Right kidney (tissue), 9 donors: ENCODE results near the gene STK38.
"Not testable (repeated sequence)": the region's sequence is repeated elsewhere in the genome, so short reads cannot be mapped to it uniquely, and the experiment has no call there.

ENCODE experiments used
- DNase-seq: peaks from one replicate; pipeline ENCODE4 v3.0.0-alpha.2; 2016
- long read RNA-seq, 8 donors: transcript quantifications; one replicate each; lab custom pipeline, GENCODE V29; 2026

The STK38 gene
- long read RNA-seq, donor 1, partial matches to known transcripts = 0 of 2 reads
- long read RNA-seq, donor 1, other reads (novel, unspliced or antisense) = 0 of 2 reads
- long read RNA-seq, donor 2 = 0 reads
- long read RNA-seq, donor 3, partial matches to known transcripts = 0 of 2 reads
- long read RNA-seq, donor 3, other reads (novel, unspliced or antisense) = 0 of 2 reads
- long read RNA-seq, donor 4, partial matches to known transcripts = 0 of 4 reads
- long read RNA-seq, donor 4, other reads (novel, unspliced or antisense) = 0 of 4 reads
- long read RNA-seq, donor 5, partial matches to known transcripts = 15 of 22 reads
- long read RNA-seq, donor 5, other reads (novel, unspliced or antisense) = 5 of 22 reads
- long read RNA-seq, donor 6, partial matches to known transcripts = 0 of 3 reads
- long read RNA-seq, donor 6, other reads (novel, unspliced or antisense) = 0 of 3 reads
- long read RNA-seq, donor 7, partial matches to known transcripts = 5 of 6 reads
- long read RNA-seq, donor 7, other reads (novel, unspliced or antisense) = 0 of 6 reads
- long read RNA-seq, donor 8, partial matches to known transcripts = 0 of 7 reads
- long read RNA-seq, donor 8, other reads (novel, unspliced or antisense) = 6 of 7 reads

DNA sequence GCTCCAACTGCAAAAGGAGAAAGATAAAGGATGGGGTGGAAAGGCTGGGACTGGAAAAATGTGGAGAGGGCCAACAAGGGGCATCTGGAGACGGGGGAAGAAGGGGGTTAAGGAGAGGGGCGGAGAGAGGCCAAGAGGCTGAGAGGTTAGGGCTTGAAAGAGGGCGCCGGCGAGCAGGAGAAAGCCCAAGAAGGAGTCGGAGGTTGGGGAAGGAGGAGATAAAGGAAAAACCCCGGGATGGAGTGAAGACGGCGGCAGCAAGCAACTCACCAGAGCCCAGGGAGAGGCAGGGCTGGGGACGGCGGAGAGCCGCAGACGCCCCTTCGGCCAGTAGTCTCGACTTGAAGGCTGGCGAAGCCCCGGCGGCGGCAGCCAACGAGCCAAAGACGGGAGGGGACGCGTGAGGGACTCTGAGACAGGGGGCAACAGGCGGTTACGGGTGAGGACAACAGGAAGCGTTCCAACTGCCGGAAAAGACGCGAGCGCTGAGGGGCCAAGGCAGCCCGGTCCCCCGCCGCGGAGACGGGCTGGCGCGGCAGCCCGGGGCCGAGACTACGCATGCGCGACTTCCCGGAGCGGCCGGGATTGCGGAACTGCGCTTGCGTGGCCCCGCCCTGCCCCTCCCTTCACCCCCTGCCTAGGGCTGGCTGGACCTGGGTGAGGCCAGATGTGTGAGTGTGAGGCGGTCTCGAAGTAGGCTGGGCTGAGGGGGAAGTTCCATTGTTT lies at the start of gene STK38:
TSS of gene STK38 (minus strand) at position 560 of the 726 bp plus-strand sequence. CDS start 7,277 bp downstream, outside the sequence.
- DNase-seq = peak; percentile 95

DNA sequence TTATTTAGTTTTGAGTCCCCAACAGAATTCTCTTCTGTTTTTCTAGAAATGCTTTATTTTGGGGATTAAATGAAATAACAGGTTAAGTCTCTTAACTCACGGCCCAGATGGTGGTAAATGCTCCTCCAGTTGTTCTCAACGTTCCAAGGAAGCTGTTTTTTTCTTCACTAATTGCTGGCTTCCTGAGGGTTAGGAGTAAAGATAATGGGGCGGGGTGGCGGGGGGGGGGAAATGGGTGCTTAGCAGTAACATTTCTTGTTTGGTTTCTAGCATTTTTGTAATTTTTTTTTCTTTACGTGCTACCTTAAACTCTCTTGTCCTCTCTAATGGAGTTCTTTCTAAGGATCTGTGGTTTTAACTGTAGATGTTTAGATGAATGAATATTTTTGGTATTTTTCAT lies 49.1 kb upstream of the STK38 start:
- no peak for DNase-seq

DNA sequence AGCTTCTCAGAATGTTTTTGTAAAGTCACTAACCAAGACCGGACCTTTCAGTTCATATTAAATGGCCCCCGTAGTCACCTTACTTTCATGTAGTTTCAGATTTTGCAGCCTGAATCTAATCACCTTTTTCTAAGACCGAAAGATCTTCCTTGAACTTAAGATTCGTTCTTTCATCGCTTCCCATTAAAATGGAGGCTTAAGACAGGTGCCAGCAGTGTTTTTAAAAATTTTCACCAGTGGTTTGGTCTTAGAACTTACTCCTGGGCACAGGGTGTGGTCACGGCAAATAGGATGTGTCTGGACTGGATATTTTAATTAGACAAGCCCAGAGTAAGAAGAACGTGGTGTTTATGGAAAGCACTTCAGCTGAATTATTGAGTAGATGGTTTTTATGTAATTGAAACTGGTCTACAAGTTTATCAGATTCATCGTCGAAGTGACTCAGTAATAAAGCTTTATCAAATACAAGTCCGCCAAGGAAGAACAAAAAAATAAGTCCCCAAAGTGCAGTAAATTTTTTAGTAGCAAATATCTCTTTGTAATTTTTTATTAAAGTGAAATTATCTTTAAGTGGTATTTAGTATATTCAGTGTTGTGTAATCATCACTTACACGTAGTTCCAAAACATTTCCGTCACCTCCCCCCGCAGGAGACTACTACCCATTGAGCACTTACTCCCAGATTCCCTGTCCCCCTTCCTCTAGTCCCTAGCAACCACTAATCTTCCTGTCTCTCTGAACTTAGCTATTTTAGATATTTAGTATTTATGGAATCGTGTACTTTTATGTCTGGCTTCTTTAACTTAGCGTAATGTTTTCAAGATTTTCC lies 47.8 kb upstream of the STK38 start:
- peak; percentile 52 for DNase-seq

DNA sequence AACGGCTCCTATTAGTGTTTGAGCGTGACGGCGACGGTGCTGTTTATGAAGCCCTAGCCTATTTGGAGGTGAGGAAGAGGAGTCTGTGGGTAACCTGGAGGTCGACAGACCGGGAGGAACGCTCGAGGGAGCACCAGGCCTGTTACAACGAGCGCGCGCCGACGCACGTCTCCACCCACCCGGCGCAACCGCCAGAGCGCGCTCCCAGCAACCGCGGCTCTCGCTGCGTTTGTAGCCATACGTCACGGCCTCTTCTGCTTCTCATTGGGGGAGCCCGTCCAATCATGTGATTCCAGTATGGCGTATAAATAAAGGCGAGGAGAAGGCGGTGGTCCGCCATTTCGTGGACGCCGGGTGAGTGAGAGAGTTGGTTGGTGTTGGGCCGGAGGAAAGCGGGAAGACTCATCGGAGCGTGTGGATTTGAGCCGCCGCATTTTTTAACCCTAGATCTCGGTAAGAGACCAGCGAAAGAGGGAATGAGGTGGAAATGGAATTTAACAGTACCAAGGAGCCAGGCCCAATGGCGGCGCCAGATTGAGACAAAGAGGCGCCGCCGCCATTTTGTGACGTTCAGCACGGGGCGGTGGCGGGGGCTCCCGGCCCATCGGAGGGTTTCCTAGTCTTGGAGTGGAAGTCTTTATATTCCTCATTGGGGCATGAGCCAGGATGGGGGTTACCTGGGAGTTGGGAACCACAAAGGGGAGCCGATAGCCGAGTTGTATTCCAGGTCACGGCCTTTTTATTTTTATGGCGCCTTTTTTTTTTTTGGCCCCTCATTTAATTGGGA lies 46.9 kb upstream of the STK38 start, which contains the start of gene SRSF3:
TSS of gene SRSF3 (plus strand) at position 334 of the 787 bp plus-strand sequence. CDS start 2,401 bp downstream, outside the sequence.
- DNase-seq = peak; percentile 99

DNA sequence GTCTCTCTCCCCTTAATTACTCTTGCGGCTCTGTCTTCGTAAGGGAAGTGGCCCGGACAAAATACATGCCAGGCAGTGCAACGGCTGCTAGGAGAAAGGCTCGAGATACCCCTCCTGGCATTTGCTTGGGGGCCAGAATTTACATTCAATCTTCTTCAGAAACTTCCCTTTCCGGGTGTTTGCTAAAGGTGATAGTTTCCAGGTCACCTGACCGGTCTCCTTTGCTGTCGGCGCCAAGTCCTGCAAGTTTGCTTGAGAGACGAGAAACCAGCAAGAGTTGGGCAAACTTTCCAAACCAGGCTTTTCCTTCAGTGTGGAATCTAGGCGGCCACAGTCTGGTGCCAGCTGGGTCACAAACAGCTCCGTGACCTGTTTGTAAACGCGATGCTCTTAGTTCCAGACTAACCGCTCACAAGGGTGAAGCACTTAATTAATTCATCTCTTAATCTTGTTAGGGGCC lies 46.3 kb upstream of the STK38 start:
- peak; percentile 91 for DNase-seq

DNA sequence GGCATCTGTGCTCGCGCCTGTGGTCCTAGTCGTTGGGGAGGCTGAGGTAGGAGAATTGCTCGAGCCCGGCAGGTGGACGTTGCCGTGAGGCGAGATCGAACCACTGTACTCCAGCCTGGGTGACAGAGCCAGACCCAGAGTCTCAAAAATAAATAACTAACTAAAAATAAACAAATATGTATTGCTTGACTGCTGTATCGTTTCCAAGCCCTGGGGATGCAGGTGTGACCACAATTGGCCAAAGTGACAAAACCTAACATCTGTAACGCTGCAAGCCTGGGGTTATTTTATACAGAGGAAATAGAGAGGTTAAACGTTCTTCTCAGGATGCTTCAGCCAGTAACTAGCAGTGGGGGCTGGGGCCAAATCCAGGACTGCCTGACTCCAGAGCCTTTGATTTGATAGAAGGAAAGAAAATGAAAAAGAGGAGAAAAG lies 45.0 kb upstream of the STK38 start:
- no peak for DNase-seq

DNA sequence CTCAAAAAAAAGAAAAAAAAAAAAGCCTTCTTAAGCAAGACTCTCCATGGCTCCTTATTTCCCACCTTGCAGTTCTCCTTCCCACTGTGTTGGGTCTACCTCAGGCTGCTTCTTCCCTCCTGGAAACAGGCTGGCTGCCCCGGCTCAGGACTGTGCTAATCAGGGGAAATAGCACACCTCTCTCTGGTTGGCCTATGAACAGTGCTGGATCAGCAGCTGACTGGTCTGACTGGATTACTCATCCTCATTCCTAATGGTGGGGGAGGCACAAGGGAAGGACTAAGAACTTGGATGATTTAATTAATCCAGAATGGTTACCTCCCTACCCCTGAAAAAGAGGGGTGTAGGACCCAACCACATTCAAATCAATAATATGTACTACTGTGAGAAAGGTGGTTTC lies 43.0 kb upstream of the STK38 start:
- no peak for DNase-seq

DNA sequence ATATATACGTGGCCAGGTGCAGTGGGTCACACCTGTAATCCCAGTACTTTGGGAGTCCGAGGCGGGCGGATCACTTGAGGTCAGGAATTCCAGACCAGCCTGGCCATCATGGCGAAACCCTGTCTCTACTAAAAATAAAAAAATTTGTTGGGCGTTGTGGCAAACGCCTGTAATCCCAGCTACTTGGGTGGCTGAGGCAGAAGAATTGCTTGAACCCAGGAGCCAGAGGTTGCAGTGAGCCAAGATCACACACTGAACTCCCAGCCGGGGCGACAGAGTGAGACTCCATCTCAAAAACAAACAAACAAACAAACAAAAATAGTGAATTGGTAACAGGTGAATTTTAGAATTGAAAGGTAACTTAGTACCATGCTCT lies 41.7 kb upstream of the STK38 start:
- not testable (repeated sequence) for DNase-seq

DNA sequence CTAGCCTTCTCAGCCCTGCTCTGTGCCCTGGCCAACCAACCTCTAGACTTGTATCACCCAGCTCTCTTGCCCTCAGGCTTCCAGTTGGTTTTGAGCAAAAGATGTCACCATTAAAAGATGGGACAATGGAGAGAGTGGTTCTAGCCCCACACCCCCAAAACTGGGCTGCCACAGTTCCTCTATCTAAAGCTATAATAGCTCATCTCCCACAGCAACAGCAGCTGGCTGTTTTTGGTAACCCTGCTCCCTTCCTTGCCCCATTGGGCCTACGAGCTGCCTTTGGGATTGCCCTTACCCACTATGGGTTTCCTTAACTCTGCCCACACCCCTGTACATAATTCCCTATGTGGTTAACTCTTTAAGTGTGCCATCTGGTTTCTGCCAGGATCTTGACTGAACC lies 39.3 kb upstream of the STK38 start:
- no peak for DNase-seq

DNA sequence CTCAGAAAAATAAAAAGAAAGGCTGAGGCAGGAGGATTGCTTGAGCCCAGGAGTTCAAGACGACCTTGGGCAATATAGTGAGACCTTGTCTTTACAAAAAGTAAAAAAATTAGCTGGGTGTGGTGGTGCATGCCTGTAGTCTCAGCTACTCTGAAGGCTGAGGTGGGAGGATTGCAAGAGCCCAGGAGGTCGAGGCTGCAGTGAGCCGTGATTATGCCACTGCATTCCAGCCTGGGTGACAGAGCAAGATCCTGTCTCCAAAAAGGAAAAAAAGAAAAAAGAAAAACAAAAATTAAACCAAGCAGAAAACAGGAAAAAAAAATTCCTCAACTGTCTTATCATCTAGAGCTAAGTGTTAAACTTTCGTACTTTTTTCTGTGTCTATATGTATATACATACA lies 34.4 kb upstream of the STK38 start:
- DNase-seq = no peak

DNA sequence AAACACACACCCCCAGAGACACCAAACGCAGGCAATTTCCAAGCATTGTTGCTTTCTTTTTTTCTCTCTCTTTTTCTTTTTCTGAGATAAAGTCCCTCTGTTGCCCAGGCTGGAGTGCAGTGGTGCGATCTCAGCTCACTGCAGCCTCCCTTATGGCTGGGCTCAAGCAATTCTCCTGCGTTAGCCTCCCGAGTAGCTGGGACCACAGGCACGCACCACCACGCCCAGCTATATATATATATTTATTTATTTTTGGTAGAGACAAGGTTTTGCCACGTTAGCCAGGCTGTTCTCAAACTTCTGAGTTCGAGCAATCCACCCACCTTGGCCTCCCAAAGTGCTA lies 32.9 kb upstream of the STK38 start:
- DNase-seq = no peak

DNA sequence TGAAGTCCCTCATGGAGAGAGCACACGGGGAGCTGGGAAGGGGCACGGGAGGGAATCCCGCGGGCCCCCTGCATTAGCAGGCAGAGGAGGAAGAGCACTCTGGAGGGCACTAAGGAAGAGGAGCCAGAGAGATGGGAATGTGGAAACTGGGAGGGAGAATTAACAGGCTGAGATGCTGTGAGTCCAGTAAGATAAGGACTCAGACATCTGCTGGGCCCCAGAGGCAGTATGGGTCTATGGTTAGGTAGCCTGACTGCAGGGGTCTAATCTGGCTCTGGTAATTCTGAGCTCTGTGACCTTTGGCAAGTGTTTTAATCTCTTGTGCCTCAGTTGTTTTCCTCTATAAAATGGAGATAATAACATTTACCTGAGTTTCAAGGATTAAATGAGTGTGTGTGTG lies 31.2 kb upstream of the STK38 start:
- no peak for DNase-seq

DNA sequence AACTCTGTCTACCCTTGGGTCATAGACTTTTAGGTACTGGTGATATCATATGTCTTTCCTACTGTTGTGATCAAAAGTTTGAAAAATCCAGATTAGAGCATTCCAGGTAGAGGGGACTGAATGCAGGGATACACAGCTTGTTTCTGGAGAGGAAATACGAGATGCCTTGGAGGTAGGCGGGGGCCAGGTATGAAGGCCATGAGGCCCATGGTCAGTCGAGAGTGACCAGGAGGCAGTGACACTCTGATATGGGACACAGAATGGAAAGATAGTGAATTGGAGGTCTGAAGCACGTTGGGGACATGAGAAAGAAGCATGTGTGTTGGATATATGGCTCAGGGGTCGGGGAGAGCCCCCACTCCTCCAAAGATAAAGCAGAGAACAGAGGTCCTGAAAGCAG lies 30.8 kb upstream of the STK38 start:
- no peak for DNase-seq

DNA sequence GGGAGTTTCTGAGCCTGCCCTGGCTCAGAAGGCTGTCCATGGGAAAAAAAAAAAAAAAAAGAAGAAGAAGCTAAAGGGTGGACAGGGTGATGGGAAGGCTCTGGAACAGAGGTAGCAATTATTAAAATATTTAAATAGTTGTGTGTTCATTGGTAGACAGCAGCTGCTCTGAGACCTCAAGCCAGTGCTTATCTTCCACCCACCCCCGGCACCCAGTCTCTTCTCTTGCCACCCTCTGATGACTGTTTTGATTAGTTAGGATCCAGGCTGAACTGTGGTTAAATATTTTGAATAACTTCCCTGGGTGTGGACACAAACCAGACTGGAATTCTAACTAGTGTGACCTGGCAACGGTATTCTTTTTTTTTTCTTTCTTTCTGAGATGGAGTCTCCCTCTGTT lies 30.0 kb upstream of the STK38 start:
- DNase-seq = no peak

DNA sequence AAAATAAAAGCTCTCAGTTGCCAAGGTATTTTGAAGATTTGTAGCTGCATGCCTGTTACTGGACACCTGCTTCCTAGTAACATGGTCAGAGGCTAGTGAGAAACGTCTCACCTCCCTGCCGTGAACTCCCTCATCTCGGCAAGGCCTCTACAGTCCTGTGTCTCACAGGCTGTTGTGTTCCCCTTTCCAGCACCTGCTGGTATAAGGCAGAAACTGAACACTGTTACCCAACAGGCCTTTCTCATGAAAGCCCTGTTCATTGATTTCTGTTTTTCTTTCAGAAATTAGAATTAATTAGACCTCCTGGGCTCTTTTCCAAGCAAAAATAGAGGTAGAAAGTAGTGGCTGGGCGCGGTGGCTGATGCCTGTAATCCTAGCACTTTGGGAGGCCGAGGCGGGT lies 29.3 kb upstream of the STK38 start:
- DNase-seq = no peak

DNA sequence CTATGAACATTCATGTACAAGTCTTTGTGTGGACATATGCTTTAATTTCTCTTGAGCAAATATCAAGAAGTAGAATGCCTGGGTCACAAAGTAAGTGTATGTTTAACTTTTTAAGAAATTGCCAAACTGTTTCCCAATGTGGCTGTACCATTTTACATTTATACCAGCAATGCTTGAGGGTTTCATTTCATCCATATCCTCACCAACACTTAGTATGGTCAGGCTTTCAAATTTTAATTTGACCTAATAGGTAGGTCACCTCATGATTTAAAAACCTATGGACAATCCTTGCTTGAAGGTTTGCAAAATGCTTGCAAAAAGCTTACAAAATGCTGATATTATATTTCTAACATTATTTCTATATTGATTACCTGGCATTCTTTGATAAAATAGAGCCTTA lies 27.4 kb upstream of the STK38 start:
- DNase-seq = no peak

DNA sequence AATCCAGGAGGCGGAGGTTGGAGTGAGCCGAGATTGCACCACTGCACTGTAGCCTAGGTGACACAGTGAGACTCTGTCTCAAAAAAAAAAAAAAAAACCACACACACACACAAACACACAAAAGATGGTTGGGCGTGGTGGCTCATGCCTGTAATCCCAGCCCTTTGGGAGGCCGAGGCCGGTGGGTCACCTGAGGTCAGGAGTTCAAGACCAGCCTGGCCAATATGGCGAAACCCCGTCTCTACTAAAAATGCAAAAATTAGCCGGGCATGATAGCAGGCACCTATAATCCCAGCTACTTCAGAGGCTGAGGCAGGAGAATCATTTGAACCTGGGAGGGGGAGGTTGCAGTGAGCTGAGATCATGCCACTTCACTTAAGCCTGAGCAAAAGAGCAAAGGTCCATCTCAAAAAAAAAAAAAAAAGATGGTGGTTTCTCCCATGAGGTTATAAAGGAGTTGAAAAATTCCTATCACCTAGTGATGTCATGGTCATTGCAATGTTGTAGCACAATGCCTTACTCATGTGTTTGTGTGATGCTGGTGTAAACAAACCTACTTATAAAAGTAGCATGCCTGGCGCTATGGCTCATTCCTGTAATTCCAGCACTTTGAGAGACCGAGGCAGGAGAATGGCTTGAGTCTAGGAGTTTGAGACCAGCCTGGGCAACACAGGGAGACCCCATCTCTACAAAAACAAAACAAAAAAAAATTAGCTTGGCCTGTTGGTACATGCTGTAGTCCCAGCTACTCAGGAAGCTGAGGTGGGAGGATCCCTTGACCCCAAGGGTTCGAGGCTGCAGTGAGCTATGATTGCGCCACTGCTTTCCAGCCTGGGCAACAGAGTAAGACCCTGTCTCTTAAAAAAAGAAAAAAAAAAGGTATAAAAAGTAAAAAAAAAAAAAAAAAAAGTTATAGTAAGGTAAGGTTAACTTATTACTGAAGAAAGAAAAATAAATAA lies 25.4 kb upstream of the STK38 start:
- not testable (repeated sequence) for DNase-seq

DNA sequence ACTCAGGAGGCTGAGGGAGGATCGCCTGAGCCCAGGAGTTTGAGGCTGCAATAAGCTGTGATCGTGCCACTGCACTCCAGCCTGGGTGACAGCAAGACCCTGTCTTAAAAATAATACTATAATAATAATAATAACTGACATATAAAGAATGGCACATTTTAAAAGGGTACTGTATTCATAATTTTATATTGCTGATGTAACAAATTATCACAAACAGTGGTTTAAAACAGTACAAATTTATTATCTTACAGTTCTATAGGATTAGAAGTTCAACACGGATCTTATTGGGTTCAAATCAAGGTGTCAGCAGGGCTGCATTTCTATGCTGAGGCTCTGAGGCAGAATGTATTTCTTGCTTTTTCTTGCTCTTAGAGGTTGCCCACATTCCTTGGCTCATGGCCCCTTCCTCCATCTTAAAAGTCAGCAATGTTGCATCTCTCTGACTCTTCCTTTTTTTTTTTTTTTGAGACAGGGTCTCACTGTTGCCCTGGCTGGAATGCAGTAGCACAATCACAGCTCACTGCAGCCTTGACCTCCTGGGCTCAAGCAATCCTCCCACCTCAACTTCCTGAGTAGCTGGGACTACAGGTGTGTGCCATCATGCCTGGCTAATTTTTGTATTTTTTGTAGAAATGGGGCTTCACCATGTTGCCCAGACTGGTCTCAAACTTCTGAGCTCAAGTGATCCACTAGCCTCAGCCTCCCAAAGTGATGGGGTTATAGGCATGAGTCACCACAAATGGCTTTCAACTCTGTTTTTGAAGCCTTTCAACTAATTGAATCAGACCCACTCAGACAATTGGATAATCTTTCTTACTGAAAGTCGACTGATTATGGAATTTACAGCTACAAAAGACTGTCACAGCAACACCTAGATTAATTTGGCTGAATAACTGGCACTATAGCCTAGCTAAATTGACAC lies 24.1 kb upstream of the STK38 start:
- DNase-seq = no peak

DNA sequence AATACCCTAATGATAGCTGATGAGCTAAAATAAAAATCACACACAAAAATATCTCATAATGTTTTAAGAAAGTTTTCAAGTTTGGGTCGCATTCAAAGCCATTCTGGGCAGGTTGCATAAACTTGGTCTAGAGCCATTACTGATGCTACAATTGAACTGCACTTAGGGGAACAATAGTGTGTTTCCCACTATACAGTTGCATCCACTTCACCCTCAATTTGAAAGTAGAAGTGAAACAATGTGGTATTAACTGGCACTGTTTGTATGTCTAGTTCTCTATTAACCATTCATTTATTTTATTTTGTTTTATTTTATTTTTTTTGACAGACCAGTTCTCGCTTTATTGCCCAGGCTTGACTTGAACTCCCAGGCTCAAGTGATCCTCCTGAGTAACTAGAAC lies 23.0 kb upstream of the STK38 start:
- DNase-seq = no peak
